Measurements from ENCODE around the gene DPY19L1. TPM values are rescaled to one million over a fixed set of nuclear protein-coding genes. Genes with fewer than 3 reads are reported as not detected.

Gene DPY19L1
- total RNA-seq, 1 experiment from 2014 or later: 9.0 TPM

- POLR2A ChIA-PET: no interaction called here
- Mint-ChIP-seq H3K4me3 (ENCODE audit: unreplicated experiment) (no peak overlapping the region), H3K9me3 (ENCODE audit: unreplicated experiment) (no peaks in the 10 kb centered on the region), H3K4me1 (ENCODE audit: insufficient read depth, unreplicated experiment) (peaks cover 27% of the 10 kb centered on the region), H3K27me3 (ENCODE audit: insufficient read depth, unreplicated experiment) (no peaks in the 10 kb centered on the region), H3K36me3 (ENCODE audit: insufficient read depth, unreplicated experiment) (no peaks in the 10 kb centered on the region), H3K27ac (ENCODE audit: low read depth, unreplicated experiment) (no peak overlapping the region)
- no peak for DNase-seq (ENCODE audit: unreplicated experiment)
- BruUV-seq (replicated peaks): no TSS peak
- no peak for TF ChIP-seq CTCF (IDR thresholded peaks at IDR 0.05; ENCODE audit: unreplicated experiment)
- CTCF ChIA-PET: interaction anchor here (0.7 kb wide), 1 partner anchor 199 kb away, joined by 5 read pairs; no protein-coding TSS in a partner anchor
- intact Hi-C loops (cut with micrococcal nuclease): no loop called here
Observed at GRCh38 chr7:35022725-35023124, 14.6 kb downstream of the DPY19L1 start.

GRCh38 chr7:35021445-35021844, 15.8 kb downstream of the DPY19L1 start:
- DNase-seq (ENCODE audit: unreplicated experiment): no peak
- Mint-ChIP-seq H3K4me1 (ENCODE audit: insufficient read depth, unreplicated experiment) (peaks cover 24% of the 10 kb centered on the region), H3K27me3 (ENCODE audit: insufficient read depth, unreplicated experiment) (no peaks in the 10 kb centered on the region), H3K9me3 (ENCODE audit: unreplicated experiment) (no peaks in the 10 kb centered on the region), H3K4me3 (ENCODE audit: unreplicated experiment) (no peak overlapping the region), H3K36me3 (ENCODE audit: insufficient read depth, unreplicated experiment) (no peaks in the 10 kb centered on the region), H3K27ac (ENCODE audit: low read depth, unreplicated experiment) (no peak overlapping the region)
- no peak for TF ChIP-seq CTCF (IDR thresholded peaks at IDR 0.05; ENCODE audit: unreplicated experiment)
- intact Hi-C loops (cut with micrococcal nuclease): no loop called here
- ChIA-PET POLR2A (interaction anchor here (1.2 kb wide), 1 partner anchor 15 kb away, joined by 5 read pairs; no protein-coding TSS in a partner anchor), CTCF (interaction anchor here (0.6 kb wide), 1 partner anchor 346 kb away, joined by 3 read pairs; no protein-coding TSS in a partner anchor)
- BruUV-seq (replicated peaks): no TSS peak

GRCh38 chr7:35019801-35020200, 17.5 kb downstream of the DPY19L1 start:
- BruUV-seq (replicated peaks): no TSS peak
- ChIA-PET CTCF (no interaction called here), POLR2A (no interaction called here)
- no peaks in the 10 kb centered on the region for H3K9me3 Mint-ChIP-seq (ENCODE audit: unreplicated experiment)
- peaks cover 5% of the 10 kb centered on the region for H3K36me3 Mint-ChIP-seq (ENCODE audit: insufficient read depth, unreplicated experiment)
- intact Hi-C loops (cut with micrococcal nuclease): no loop called here
- H3K4me1 Mint-ChIP-seq (ENCODE audit: insufficient read depth, unreplicated experiment): peaks cover 12% of the 10 kb centered on the region
- no peaks in the 10 kb centered on the region for H3K27me3 Mint-ChIP-seq (ENCODE audit: insufficient read depth, unreplicated experiment)
- TF ChIP-seq CTCF (IDR thresholded peaks at IDR 0.05; ENCODE audit: unreplicated experiment): no peak
- H3K4me3 Mint-ChIP-seq (ENCODE audit: unreplicated experiment): no peak overlapping the region
- no peak overlapping the region for H3K27ac Mint-ChIP-seq (ENCODE audit: low read depth, unreplicated experiment)
- no peak for DNase-seq (ENCODE audit: unreplicated experiment)

- DNase-seq (ENCODE audit: unreplicated experiment): no peak
- no peak for TF ChIP-seq CTCF (IDR thresholded peaks at IDR 0.05; ENCODE audit: unreplicated experiment)
- no TSS peak for BruUV-seq (replicated peaks)
- Mint-ChIP-seq H3K4me1 (ENCODE audit: insufficient read depth, unreplicated experiment) (peaks cover 7% of the 10 kb centered on the region), H3K27me3 (ENCODE audit: insufficient read depth, unreplicated experiment) (no peaks in the 10 kb centered on the region), H3K36me3 (ENCODE audit: insufficient read depth, unreplicated experiment) (peaks cover 5% of the 10 kb centered on the region), H3K9me3 (ENCODE audit: unreplicated experiment) (no peaks in the 10 kb centered on the region), H3K27ac (ENCODE audit: low read depth, unreplicated experiment) (no peak overlapping the region), H3K4me3 (ENCODE audit: unreplicated experiment) (no peak overlapping the region)
- ChIA-PET CTCF (interaction anchor here (1.3 kb wide), 1 partner anchor 17 kb away, joined by 3 read pairs; no protein-coding TSS in a partner anchor), POLR2A (no interaction called here)
- intact Hi-C loops (cut with micrococcal nuclease): no loop called here
Observed at GRCh38 chr7:35019179-35019729, 18.0 kb downstream of the DPY19L1 start.

All from MCF 10A (cell line).